Measurements from ENCODE around the gene FBXW12. TPM values are rescaled to one million over a fixed set of nuclear protein-coding genes. Genes with fewer than 3 reads are reported as not detected.

FBXW12 gene
- total and polyA plus RNA-seq, 2 experiments from 2014 or later, result not detected

- Histone ChIP-seq H3K27me3 (replicated peaks; ENCODE audit: insufficient read depth) (no peaks in the 10 kb centered on the region), H3K9me3 (ENCODE audit: low read depth) (no peaks in the 10 kb centered on the region), H3K4me1 (ENCODE audit: insufficient read depth) (peaks cover 10% of the 10 kb centered on the region), H3K4me2 (ENCODE audit: unreplicated experiment) (peak within 1 kb of the TSS; percentile 80), H2AFZ (peak within 1 kb of the TSS; percentile 88), H3K27ac (peak within 1 kb of the TSS; percentile 78), H3K9me2 (ENCODE audit: insufficient read depth) (no peaks in the 10 kb centered on the region), H3K9ac (peak within 1 kb of the TSS; percentile 88), H3K36me3 (ENCODE audit: low read depth) (peaks cover 15% of the 10 kb centered on the region), H3K79me2 (ENCODE audit: insufficient read depth) (peaks cover 55% of the 10 kb centered on the region), H4K20me1 (ENCODE audit: insufficient read depth) (0 out of 2 replicates have a peak, but pooled peaks cover 5% of the 10 kb centered on the region), H3K4me3 (peak within 1 kb of the TSS; percentile 87), H3F3A (ENCODE audit: insufficient read depth) (peaks cover 19% of the 10 kb centered on the region)
- 1% methylated on average over 48 to 53 of the region's 54 CpGs for WGBS, 2 experiments (ENCODE audit: low coverage in 1 of 2, low lambda C conversion rate in 2 of 2, missing lambda C conversion rate in 2 of 2)
- in situ Hi-C loops (cut with MboI), result loop anchor here (10.0 kb wide), 1 partner anchor 165 kb away; no protein-coding TSS in a partner anchor
- peak; percentile 99 for DNase-seq
- TF ChIP-seq EZH2phosphoT487 (IDR thresholded peaks at IDR 0.05; ENCODE audit: insufficient read depth, low read depth) (no peak), EZH2 (IDR thresholded peaks at IDR 0.05; ENCODE audit: insufficient read depth, poor library complexity, severe bottlenecking) (no peak)
Observed at GRCh38 chr3:48439820-48440589, 68.0 kb downstream of the FBXW12 start, which contains the start of the genes CCDC51 and TMA7. TSS of gene CCDC51 (minus strand) at chr3:48440119. CDS start at chr3:48435128, 4,991 bp downstream. TSS of gene TMA7 (plus strand) at chr3:48440257. CDS start at chr3:48440297, 40 bp downstream.

DNA sequence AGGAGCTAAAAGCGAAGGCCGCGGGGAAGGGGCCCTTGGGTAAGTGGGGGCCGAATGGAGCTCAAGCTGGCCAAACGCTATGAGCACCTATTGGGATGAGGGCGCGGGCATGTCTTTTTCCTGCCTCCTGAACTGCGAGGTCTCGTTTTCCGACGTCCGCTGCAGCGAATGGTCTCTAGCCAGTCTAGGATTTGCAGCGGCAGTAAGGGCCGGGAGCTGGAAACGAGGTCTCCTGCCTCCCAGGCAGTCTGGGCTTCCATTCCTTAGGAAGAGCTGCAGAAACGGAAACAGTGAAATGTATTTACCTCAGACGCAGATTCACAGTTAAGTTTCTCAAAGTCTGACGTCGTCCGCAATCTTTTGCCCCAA lies 68.6 kb downstream of the FBXW12 start:
- peak overlapping the region; percentile 88 for H3K9ac ChIP-seq
- peaks cover 10% of the 10 kb centered on the region for H3K4me1 ChIP-seq (ENCODE audit: insufficient read depth)
- in situ Hi-C loops (cut with MboI), result no loop called here
- H3K9me3 ChIP-seq (ENCODE audit: low read depth), result no peaks in the 10 kb centered on the region
- peaks cover 24% of the 10 kb centered on the region for H3F3A ChIP-seq (ENCODE audit: insufficient read depth)
- 0 out of 2 replicates have a peak, but pooled peaks cover 5% of the 10 kb centered on the region for H4K20me1 ChIP-seq (ENCODE audit: insufficient read depth)
- WGBS, 2 experiments (ENCODE audit: low coverage in 1 of 2, low lambda C conversion rate in 2 of 2, missing lambda C conversion rate in 2 of 2), result 1 to 2% methylated on average over 21 of the region's 21 CpGs
- H2AFZ ChIP-seq, result peak overlapping the region; percentile 88
- H3K79me2 ChIP-seq (ENCODE audit: insufficient read depth), result peaks cover 55% of the 10 kb centered on the region
- H3K27ac ChIP-seq, result peak overlapping the region; percentile 78
- peaks cover 15% of the 10 kb centered on the region for H3K36me3 ChIP-seq (ENCODE audit: low read depth)
- no peaks in the 10 kb centered on the region for H3K9me2 ChIP-seq (ENCODE audit: insufficient read depth)
- DNase-seq, result peak; percentile 59
- H3K4me2 ChIP-seq (ENCODE audit: unreplicated experiment), result peak overlapping the region; percentile 80
- peak overlapping the region; percentile 87 for H3K4me3 ChIP-seq
- no peaks in the 10 kb centered on the region for H3K27me3 ChIP-seq (replicated peaks; ENCODE audit: insufficient read depth)
- TF ChIP-seq EZH2 (IDR thresholded peaks at IDR 0.05; ENCODE audit: insufficient read depth, poor library complexity, severe bottlenecking), result no peak

DNA sequence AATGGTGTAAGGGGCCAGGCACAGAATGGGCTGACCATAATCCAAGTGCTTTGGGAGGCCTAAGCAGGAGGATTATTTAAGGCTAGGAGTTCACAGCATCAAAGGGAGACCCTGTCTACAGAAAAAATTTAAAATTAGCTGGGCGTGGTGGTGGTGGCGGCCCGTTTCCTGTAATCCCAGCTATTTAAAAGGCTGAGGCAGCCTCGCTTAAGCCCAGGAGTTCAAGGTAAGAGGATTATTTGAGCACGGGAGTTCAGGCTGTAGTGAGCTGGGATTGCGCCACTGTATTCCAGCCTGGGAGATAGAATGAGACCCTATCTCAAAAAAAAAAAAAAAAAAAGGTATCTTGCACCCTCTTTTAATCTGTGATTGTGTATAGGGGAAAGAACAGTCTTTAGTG lies 69.9 kb downstream of the FBXW12 start:
- in situ Hi-C loops (cut with MboI), result no loop called here
- peaks cover 15% of the 10 kb centered on the region for H3K36me3 ChIP-seq (ENCODE audit: low read depth)
- peaks cover 14% of the 10 kb centered on the region for H3K4me1 ChIP-seq (ENCODE audit: insufficient read depth)
- peak overlapping the region; percentile 87 for H3K4me3 ChIP-seq
- 0 out of 2 replicates have a peak, but pooled peaks cover 5% of the 10 kb centered on the region for H4K20me1 ChIP-seq (ENCODE audit: insufficient read depth)
- TF ChIP-seq EZH2 (IDR thresholded peaks at IDR 0.05; ENCODE audit: insufficient read depth, poor library complexity, severe bottlenecking), result no peak
- no peak for TF ChIP-seq EZH2phosphoT487 (IDR thresholded peaks at IDR 0.05; ENCODE audit: insufficient read depth, low read depth)
- no peak overlapping the region for H3K27ac ChIP-seq
- no peaks in the 10 kb centered on the region for H3K9me3 ChIP-seq (ENCODE audit: low read depth)
- no peaks in the 10 kb centered on the region for H3K27me3 ChIP-seq (replicated peaks; ENCODE audit: insufficient read depth)
- peak overlapping the region; percentile 80 for H3K4me2 ChIP-seq (ENCODE audit: unreplicated experiment)
- peaks cover 31% of the 10 kb centered on the region for H3F3A ChIP-seq (ENCODE audit: insufficient read depth)
- 72 to 79% methylated on average over 6 of the region's 6 CpGs for WGBS, 2 experiments (ENCODE audit: low coverage in 1 of 2, low lambda C conversion rate in 2 of 2, missing lambda C conversion rate in 2 of 2)
- no peak overlapping the region for H2AFZ ChIP-seq
- H3K79me2 ChIP-seq (ENCODE audit: insufficient read depth), result peaks cover 61% of the 10 kb centered on the region
- DNase-seq, result no peak
- peak overlapping the region; percentile 88 for H3K9ac ChIP-seq
- H3K9me2 ChIP-seq (ENCODE audit: insufficient read depth), result no peaks in the 10 kb centered on the region

Small RNAs within 50 kb of the gene (small RNA-seq; reads per million reads assigned to genes)
- gene RN7SL321P (ENCODE audit: low read depth, low replicate concordance), result not detected

Other genes starting within 250 kb of the FBXW12 start
- 4.3 and 4.6 TPM in 2 replicates for gene CDC25A, start 183.8 kb upstream of the FBXW12 start, total RNA-seq (2014; rRNA removed; shearing (Covaris generic))
- gene CDC25A, start 183.8 kb upstream of the FBXW12 start, polyA plus RNA-seq (2016; fragmentation: Nextera tagmentation; extraction: Ambion mirVana), result 1.5 TPM in 2 replicates
- not detected in 2 replicates for gene CAMP, start 148.7 kb upstream of the FBXW12 start, total RNA-seq (2014; rRNA removed; shearing (Covaris generic))
- not detected in 2 replicates for gene CAMP, start 148.7 kb upstream of the FBXW12 start, polyA plus RNA-seq (2016; fragmentation: Nextera tagmentation; extraction: Ambion mirVana)
- 1.9 and 2.3 TPM in 2 replicates for gene ZNF589, start 131.1 kb upstream of the FBXW12 start, total RNA-seq (2014; rRNA removed; shearing (Covaris generic))
- gene ZNF589, start 131.1 kb upstream of the FBXW12 start, polyA plus RNA-seq (2016; fragmentation: Nextera tagmentation; extraction: Ambion mirVana), result 2.2 and 2.4 TPM in 2 replicates
- gene NME6, start 70.9 kb upstream of the FBXW12 start, total RNA-seq (2014; rRNA removed; shearing (Covaris generic)), result 24.3 and 33.3 TPM in 2 replicates
- 28.9 and 30.2 TPM in 2 replicates for gene NME6, start 70.9 kb upstream of the FBXW12 start, polyA plus RNA-seq (2016; fragmentation: Nextera tagmentation; extraction: Ambion mirVana)
- gene SPINK8, start 38.6 kb upstream of the FBXW12 start, total RNA-seq (2014; rRNA removed; shearing (Covaris generic)), result not detected in 2 replicates
- not detected in 2 replicates for gene SPINK8, start 38.6 kb upstream of the FBXW12 start, polyA plus RNA-seq (2016; fragmentation: Nextera tagmentation; extraction: Ambion mirVana)
- gene PLXNB1, start 57.9 kb downstream of the FBXW12 start, total RNA-seq (2014; rRNA removed; shearing (Covaris generic)), result 5.5 and 8.0 TPM in 2 replicates
- gene PLXNB1, start 57.9 kb downstream of the FBXW12 start, polyA plus RNA-seq (2016; fragmentation: Nextera tagmentation; extraction: Ambion mirVana), result 3.3 and 4.9 TPM in 2 replicates
- gene CCDC51, start 67.9 kb downstream of the FBXW12 start, total RNA-seq (2014; rRNA removed; shearing (Covaris generic)), result 10.1 and 10.6 TPM in 2 replicates
- gene CCDC51, start 67.9 kb downstream of the FBXW12 start, polyA plus RNA-seq (2016; fragmentation: Nextera tagmentation; extraction: Ambion mirVana), result 14.0 and 14.9 TPM in 2 replicates
- gene TMA7, start 68.0 kb downstream of the FBXW12 start, total RNA-seq (2014; rRNA removed; shearing (Covaris generic)), result 150 and 244 TPM in 2 replicates
- 535 and 552 TPM in 2 replicates for gene TMA7, start 68.0 kb downstream of the FBXW12 start, polyA plus RNA-seq (2016; fragmentation: Nextera tagmentation; extraction: Ambion mirVana)
- 8.4 and 9.5 TPM in 2 replicates for gene ATRIP, start 74.5 kb downstream of the FBXW12 start, total RNA-seq (2014; rRNA removed; shearing (Covaris generic))
- 4.2 and 4.6 TPM in 2 replicates for gene ATRIP, start 74.5 kb downstream of the FBXW12 start, polyA plus RNA-seq (2016; fragmentation: Nextera tagmentation; extraction: Ambion mirVana)
- gene SHISA5, start 132.0 kb downstream of the FBXW12 start, total RNA-seq (2014; rRNA removed; shearing (Covaris generic)), result 153 and 154 TPM in 2 replicates
- 215 and 223 TPM in 2 replicates for gene SHISA5, start 132.0 kb downstream of the FBXW12 start, polyA plus RNA-seq (2016; fragmentation: Nextera tagmentation; extraction: Ambion mirVana)
- 12.6 and 15.3 TPM in 2 replicates for gene PFKFB4, start 184.6 kb downstream of the FBXW12 start, total RNA-seq (2014; rRNA removed; shearing (Covaris generic))
- gene PFKFB4, start 184.6 kb downstream of the FBXW12 start, polyA plus RNA-seq (2016; fragmentation: Nextera tagmentation; extraction: Ambion mirVana), result 10.1 and 12.1 TPM in 2 replicates
- 0.25 and 0.86 TPM in 2 replicates for gene UCN2, start 191.6 kb downstream of the FBXW12 start, total RNA-seq (2014; rRNA removed; shearing (Covaris generic))
- 0.25 and 0.45 TPM in 2 replicates for gene UCN2, start 191.6 kb downstream of the FBXW12 start, polyA plus RNA-seq (2016; fragmentation: Nextera tagmentation; extraction: Ambion mirVana)
- gene COL7A1, start 223.1 kb downstream of the FBXW12 start, total RNA-seq (2014; rRNA removed; shearing (Covaris generic)), result 27.9 and 33.6 TPM in 2 replicates
- gene COL7A1, start 223.1 kb downstream of the FBXW12 start, polyA plus RNA-seq (2016; fragmentation: Nextera tagmentation; extraction: Ambion mirVana), result 11.2 and 11.9 TPM in 2 replicates
- gene UQCRC1, start 237.4 kb downstream of the FBXW12 start, total RNA-seq (2014; rRNA removed; shearing (Covaris generic)), result 285 and 490 TPM in 2 replicates
- 252 and 279 TPM in 2 replicates for gene UQCRC1, start 237.4 kb downstream of the FBXW12 start, polyA plus RNA-seq (2016; fragmentation: Nextera tagmentation; extraction: Ambion mirVana)
- gene TMEM89, start 249.6 kb downstream of the FBXW12 start, total RNA-seq (2014; rRNA removed; shearing (Covaris generic)), result not detected in 2 replicates
- gene TMEM89, start 249.6 kb downstream of the FBXW12 start, polyA plus RNA-seq (2016; fragmentation: Nextera tagmentation; extraction: Ambion mirVana), result not detected in 2 replicates